HepG2 (cell line): Measurements from ENCODE around the gene NPEPL1. TPM values are rescaled to one million over a fixed set of nuclear protein-coding genes. Genes with fewer than 3 reads are reported as not detected.

Experiments
- ATAC-seq: fragments of 200-7000 bp; cut with Tn5 transposase; 3 replicates; pipeline ENCODE4 v1.9.1; 2020; ENCODE audit warnings: mild to moderate bottlenecking, moderate library complexity
- BruUV-seq: library from RNA; stranded (reverse); fragments of 400-500 nt; replicated peaks from 2 replicates; lab custom pipeline; 2021; lab: Mats Ljungman, UMichigan
- CTCF ChIA-PET: fragments of 300-600 bp; formaldehyde crosslinking; extraction: SDS; loops from one replicate; lab custom pipeline; 2021; ENCODE audit warnings: low total read pairs, inconsistent platforms, low intra/inter-chr PET ratio; lab: Yijun Ruan, JAX
- POLR2A ChIA-PET: fragments of 350-600 bp; sonication (Branson Sonifier 250); formaldehyde crosslinking; loops from one replicate; lab custom pipeline; 2020; ENCODE audit warnings: antibody characterized with exemption, inconsistent platforms; lab: Yijun Ruan, JAX
- DNase-seq: peaks from one replicate; pipeline ENCODE4 v3.0.0-alpha.2; 2015; ENCODE audit warnings: low spot score
- FAIRE-seq: peaks from 3 replicates; lab custom pipeline; 2011; peaks lifted over from hg19 to GRCh38; lab: Jason Lieb, UNC
- H2AFZ ChIP-seq: one replicate; pipeline ENCODE4 v1.6.1; 2011; ENCODE audit warnings: low read length, inconsistent platforms
- H3K27ac ChIP-seq: fragments of 300-600 bp; 3 replicates; pipeline ENCODE4 v1.8.0; 2011; ENCODE audit warnings: mixed run types, mild to moderate bottlenecking, mixed read lengths, low read length, inconsistent platforms; ENCODE audit not compliant: insufficient read depth; ENCODE audit errors: extremely low read length
- H3K27me3 ChIP-seq, 2 experiments: fragments of 200-600 bp in 1 of 2; 2 replicates in 1 of 2; 3 replicates in 1 of 2; pipeline versions ENCODE4 v1.6.0 to v1.8.0; 2011; ENCODE audit warnings: low read length in 2 of 2, mild to moderate bottlenecking in 2 of 2, moderate library complexity in 2 of 2, inconsistent platforms in 1 of 2; ENCODE audit not compliant: insufficient read depth in 2 of 2, control insufficient read depth in 1 of 2
- H3K36me3 ChIP-seq, 2 experiments: fragments of 200-600 bp in 1 of 2; replicated peaks in 1 of 2; 2 replicates in 1 of 2; 3 replicates in 1 of 2; pipeline versions ENCODE4 v1.5.1 to v1.8.0; 2011; ENCODE audit warnings: low read length in 2 of 2, inconsistent platforms in 1 of 2; ENCODE audit not compliant: insufficient read depth in 2 of 2, control insufficient read depth in 1 of 2
- H3K4me1 ChIP-seq: 2 replicates; pipeline ENCODE4 v1.5.1; 2012; ENCODE audit warnings: low read length, inconsistent platforms; ENCODE audit not compliant: insufficient read depth
- H3K4me2 ChIP-seq: 2 replicates; pipeline ENCODE4 v1.6.0; 2011; ENCODE audit warnings: low read depth, low read length, inconsistent platforms
- H3K4me3 ChIP-seq, 3 experiments: fragments of 200-600 bp in 1 of 3; sonication (generic), shearing (Covaris generic) in 1 of 3; replicated peaks in 1 of 3; 2 replicates each; pipeline ENCODE4 v1.5.1; 2011 to 2016; ENCODE audit warnings: low read length in 3 of 3, inconsistent platforms in 2 of 3, low read depth in 2 of 3, mild to moderate bottlenecking in 2 of 3, control low read depth in 1 of 3, mixed read lengths in 1 of 3; ENCODE audit not compliant: insufficient read depth in 1 of 3
- H3K79me2 ChIP-seq: one replicate; pipeline ENCODE4 v1.6.1; 2011; ENCODE audit warnings: low read length, inconsistent platforms; ENCODE audit not compliant: insufficient read depth
- H3K9ac ChIP-seq: 2 replicates; pipeline ENCODE4 v1.6.0; 2011; ENCODE audit warnings: mild to moderate bottlenecking, low read depth, low read length, inconsistent platforms; ENCODE audit not compliant: insufficient read depth
- H3K9me3 ChIP-seq: 2 replicates; pipeline ENCODE4 v1.5.1; 2012; ENCODE audit warnings: mild to moderate bottlenecking, low read length
- H4K20me1 ChIP-seq: 2 replicates; pipeline ENCODE4 v1.6.0; 2011; ENCODE audit warnings: inconsistent platforms, mild to moderate bottlenecking, low read length, moderate library complexity; ENCODE audit not compliant: insufficient read depth
- BRD4 ChIP-seq: sonication (generic); formaldehyde crosslinking; IDR thresholded peaks from 2 replicates; pipeline ENCODE4 v1.4.0; 2020; ENCODE audit warnings: missing genetic modification reagents
- DNMT3B ChIP-seq: conservative IDR thresholded peaks from 2 replicates; pipeline ENCODE4 v1.6.1; 2016; ENCODE audit warnings: missing biosample characterization, control low read depth
- FOXA3 ChIP-seq: IDR thresholded peaks from 2 replicates; pipeline ENCODE4 v1.6.1; 2016; ENCODE audit warnings: missing genetic modification reagents, missing compliant biosample characterization
- PAF1 ChIP-seq: IDR thresholded peaks from 2 replicates; pipeline ENCODE4 v1.6.1; 2016; ENCODE audit warnings: missing genetic modification reagents, missing compliant biosample characterization
- RCOR2 ChIP-seq: IDR thresholded peaks from 2 replicates; pipeline ENCODE4 v1.6.1; 2016; ENCODE audit warnings: missing biosample characterization, missing genetic modification reagents
- SOX5 ChIP-seq: IDR thresholded peaks from 2 replicates; pipeline ENCODE4 v1.6.1; 2016; ENCODE audit warnings: borderline replicate concordance
- ZMYM2 ChIP-seq: sonication (generic); formaldehyde crosslinking; IDR thresholded peaks from 2 replicates; pipeline ENCODE4 v1.8.0; 2022; ENCODE audit warnings: mild to moderate bottlenecking, missing genetic modification reagents
- ZNF317 ChIP-seq: sonication (generic); formaldehyde crosslinking; IDR thresholded peaks from 2 replicates; pipeline ENCODE4 v1.5.0; 2020; ENCODE audit warnings: mild to moderate bottlenecking, missing genetic modification reagents
- ZNF33A ChIP-seq: sonication (generic); formaldehyde crosslinking; IDR thresholded peaks from 2 replicates; pipeline ENCODE4 v1.5.1; 2020; ENCODE audit warnings: missing genetic modification reagents, mild to moderate bottlenecking, moderate library complexity, borderline replicate concordance
- ZNF367 ChIP-seq: sonication (generic); formaldehyde crosslinking; IDR thresholded peaks from 2 replicates; pipeline ENCODE4 v1.4.0; 2020; ENCODE audit warnings: missing genetic modification reagents, borderline replicate concordance
- ZNF616 ChIP-seq: sonication (generic); formaldehyde crosslinking; IDR thresholded peaks from 2 replicates; pipeline ENCODE4 v1.5.0; 2020; ENCODE audit warnings: low read depth, mild to moderate bottlenecking, missing genetic modification reagents
- ZXDC ChIP-seq: sonication (generic); formaldehyde crosslinking; IDR thresholded peaks from 2 replicates; pipeline ENCODE4 v1.5.0; 2020; ENCODE audit warnings: mild to moderate bottlenecking, missing genetic modification reagents
- WGBS: methylation state at CpG from one replicate; pipeline ENCODE4 v1.1.6; 2017; ENCODE audit warnings: low lambda C conversion rate; 5-methylcytosine and 5-hydroxymethylcytosine counted together
- in situ Hi-C: cut with HindIII; loops from 2 replicates; pipeline ENCODE4 v1.10.0; 2017; ENCODE audit warnings: low pct_unique_long_range_greater_than_20kb; ENCODE audit not compliant: extremely low pct_ligation_motif_present
- intact Hi-C: fragments of 100-400 bp; cut with micrococcal nuclease; formaldehyde crosslinking; loops from one replicate; pipeline ENCODE4 v1.10.0; 2022; ENCODE audit not compliant: unreplicated experiment
- polyA plus RNA-seq, 8 experiments: library from polyadenylated mRNA; depleted of rRNA in 3 of 8; stranded (reverse) in 7 of 8; unstranded in 1 of 8; fragments of >200 nt; fragmentation: Illumina TruSeq in 4 of 8; extraction: Trizol in 4 of 8; gene quantifications; 2 replicates each; pipeline versions ENCODE4 v1.2.1 to v1.2.3, GENCODE V29; 2011 to 2016; ENCODE audit warnings: low read depth in 4 of 8, missing spikeins in 1 of 8, mixed read lengths in 1 of 8; ENCODE audit not compliant: insufficient read depth in 1 of 8
- total RNA-seq, 5 experiments: library from RNA; depleted of rRNA; stranded (reverse); fragments of >200 nt; fragmentation: Illumina TruSeq; extraction: Trizol; gene quantifications; 2 replicates each; pipeline ENCODE4 v1.2.3, GENCODE V29; 2016; ENCODE audit warnings: low read depth in 1 of 5

Gene NPEPL1
- total and polyA plus RNA-seq, 2 of the 13 experiments (the other 11 are each of a cell fraction or from before 2014, with no cell fraction given), result 4.1 to 7.5 TPM

- H3K27ac ChIP-seq, result no peak overlapping the region
- no TSS peak for BruUV-seq
- FAIRE-seq, result no peak
- no peak overlapping the region for H3K4me2 ChIP-seq
- no peak overlapping the region for H2AFZ ChIP-seq
- H3K9me3 ChIP-seq, result no peaks in the 10 kb centered on the region
- H3K36me3 ChIP-seq, result peaks cover 7 to 15% of the 10 kb centered on the region in 2 experiments; a peak in 4 of 5 replicates
- CTCF ChIA-PET, result no interaction called here
- H3K27me3 ChIP-seq, result no peaks in the 10 kb centered on the region
- H3K4me3 ChIP-seq, result no peak overlapping the region
- no peak overlapping the region for H3K9ac ChIP-seq
- no peaks in the 10 kb centered on the region; the same call in 1 of the 2 replicates for H4K20me1 ChIP-seq
- intact Hi-C loops (no loop called here), in situ Hi-C loops (no loop called here)
- 92% methylated on average over 10 of the region's 10 CpGs for WGBS
- POLR2A ChIA-PET, result no interaction called here
- DNase-seq, result no peak
- ATAC-seq, result no peak
- no peaks in the 10 kb centered on the region for H3K4me1 ChIP-seq
- no peaks in the 10 kb centered on the region for H3K79me2 ChIP-seq
- TF ChIP-seq ZNF367 (CRISPR knock-in tag), result no peak
- no peak for TF ChIP-seq DNMT3B
- no peak for TF ChIP-seq BRD4 (CRISPR knock-in tag)
- no peak for TF ChIP-seq FOXA3 (CRISPR knock-in tag)
- TF ChIP-seq PAF1 (CRISPR knock-in tag), result no peak
- TF ChIP-seq ZXDC, result no peak
- no peak for TF ChIP-seq ZMYM2
- TF ChIP-seq ZNF317 (CRISPR knock-in tag), result no peak
- TF ChIP-seq RCOR2 (CRISPR knock-in tag), result no peak
- no peak for TF ChIP-seq ZNF616 (CRISPR knock-in tag)
- no peak for TF ChIP-seq ZNF33A (CRISPR knock-in tag)
- no peak for TF ChIP-seq SOX5 (CRISPR knock-in tag)
- TF ChIP-seq, all 625 proteins: peak for 0
Observed at GRCh38 chr20:58707770-58708169, 15.2 kb downstream of the NPEPL1 start.
